NT2/D1 (cell line): Measurements from ENCODE around the gene BSND.

Source experiments
- SUZ12 ChIP-seq: IDR thresholded peaks from 2 replicates; pipeline ENCODE4 v1.6.1; 2011; ENCODE audit not compliant: insufficient read length, insufficient read depth; ENCODE audit errors: extremely low read depth
- YY1 ChIP-seq: IDR thresholded peaks from 2 replicates; pipeline ENCODE4 v1.6.1; 2011; ENCODE audit not compliant: insufficient read length, insufficient read depth
- ZNF274 ChIP-seq: IDR thresholded peaks from 2 replicates; pipeline ENCODE4 v1.6.1; 2011; ENCODE audit warnings: mild to moderate bottlenecking, low read depth, low read length

DNA sequence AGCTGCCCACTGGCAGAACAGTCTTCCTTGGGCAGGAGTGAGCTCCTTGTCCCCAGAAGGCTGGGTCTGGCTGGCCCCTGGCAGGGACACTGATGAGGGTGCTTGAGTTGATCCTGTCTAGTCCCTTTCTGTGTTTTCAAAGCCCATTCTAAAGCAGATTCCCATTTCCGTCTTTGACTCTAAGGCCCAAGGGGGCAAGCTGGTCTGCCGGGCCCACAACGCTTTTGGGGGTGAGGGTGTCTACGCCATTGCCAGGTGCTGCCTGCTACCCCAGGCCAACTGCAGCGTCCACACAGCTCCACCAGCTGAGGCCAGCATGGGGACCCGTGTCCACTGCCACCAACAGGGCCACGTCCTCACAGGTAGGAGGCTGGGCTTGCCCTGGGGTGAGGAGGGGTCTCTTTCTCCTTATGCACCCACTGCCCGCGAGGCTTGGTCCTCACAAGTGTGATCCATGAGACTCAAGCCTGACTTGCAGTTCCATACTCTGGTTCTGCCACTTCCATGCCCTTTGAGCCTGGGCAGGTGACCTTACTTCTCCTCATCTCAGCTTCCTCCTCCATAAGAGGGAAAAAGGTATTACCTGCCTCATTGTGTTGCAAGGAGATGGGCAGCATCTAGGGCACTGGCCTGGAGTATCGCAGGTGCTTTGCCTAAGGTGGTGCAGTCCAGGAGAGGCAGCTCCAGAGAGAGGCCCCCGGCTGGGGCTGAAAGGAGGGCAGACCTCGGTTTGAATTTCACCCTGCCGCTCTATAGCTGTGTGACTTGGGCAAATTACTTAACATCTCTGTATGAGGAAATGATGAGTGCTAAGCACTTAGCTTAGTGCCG, 60.8 kb downstream of the BSND start:
- TF ChIP-seq ZNF274 (no peak), YY1 (no peak), SUZ12 (no peak)
